ENCODE measurements around the gene NUP62. TPM values are rescaled to one million over a fixed set of nuclear protein-coding genes. Genes with fewer than 3 reads are reported as not detected.

Gene NUP62, protein sequence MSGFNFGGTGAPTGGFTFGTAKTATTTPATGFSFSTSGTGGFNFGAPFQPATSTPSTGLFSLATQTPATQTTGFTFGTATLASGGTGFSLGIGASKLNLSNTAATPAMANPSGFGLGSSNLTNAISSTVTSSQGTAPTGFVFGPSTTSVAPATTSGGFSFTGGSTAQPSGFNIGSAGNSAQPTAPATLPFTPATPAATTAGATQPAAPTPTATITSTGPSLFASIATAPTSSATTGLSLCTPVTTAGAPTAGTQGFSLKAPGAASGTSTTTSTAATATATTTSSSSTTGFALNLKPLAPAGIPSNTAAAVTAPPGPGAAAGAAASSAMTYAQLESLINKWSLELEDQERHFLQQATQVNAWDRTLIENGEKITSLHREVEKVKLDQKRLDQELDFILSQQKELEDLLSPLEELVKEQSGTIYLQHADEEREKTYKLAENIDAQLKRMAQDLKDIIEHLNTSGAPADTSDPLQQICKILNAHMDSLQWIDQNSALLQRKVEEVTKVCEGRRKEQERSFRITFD
- total RNA-seq (ENCODE audit: low replicate concordance): 77.4 and 88.8 TPM in 2 replicates
- long read RNA-seq, transcript NUP62-201 (3 exons, 2,870 nt): minor isoform, 10 of 77 reads
- long read RNA-seq, transcript NUP62-202 (2 exons, 3,479 nt): major isoform, 15 of 77 reads
- long read RNA-seq, transcript NUP62-211 (3 exons, 2,053 nt): minor isoform, 5 of 77 reads
- long read RNA-seq, partial matches to known transcripts: 0 of 77 reads
- long read RNA-seq, other reads (novel, unspliced or antisense): 43 of 77 reads

GRCh38 chr19:49929121-49929610 lies at the start of gene NUP62, which contains the start of gene ATF5:
NUP62 (minus strand) TSS chr19:49929504; CDS start chr19:49909807, 19,697 bp downstream.
ATF5 (plus strand) TSS chr19:49929205; CDS start chr19:49930851, 1,646 bp downstream.
- Mint-ChIP-seq H3K4me1 (ENCODE audit: unreplicated experiment) (peaks cover 20% of the 10 kb centered on the region), H3K27me3 (no peaks in the 10 kb centered on the region), H3K4me3 (peak within 1 kb of the TSS; percentile 98), H3K36me3 (peaks cover 25% of the 10 kb centered on the region), H3K9me3 (peaks cover 4% of the 10 kb centered on the region), H3K27ac (peak within 1 kb of the TSS; percentile 100)
- TF ChIP-seq, protein P1, sequence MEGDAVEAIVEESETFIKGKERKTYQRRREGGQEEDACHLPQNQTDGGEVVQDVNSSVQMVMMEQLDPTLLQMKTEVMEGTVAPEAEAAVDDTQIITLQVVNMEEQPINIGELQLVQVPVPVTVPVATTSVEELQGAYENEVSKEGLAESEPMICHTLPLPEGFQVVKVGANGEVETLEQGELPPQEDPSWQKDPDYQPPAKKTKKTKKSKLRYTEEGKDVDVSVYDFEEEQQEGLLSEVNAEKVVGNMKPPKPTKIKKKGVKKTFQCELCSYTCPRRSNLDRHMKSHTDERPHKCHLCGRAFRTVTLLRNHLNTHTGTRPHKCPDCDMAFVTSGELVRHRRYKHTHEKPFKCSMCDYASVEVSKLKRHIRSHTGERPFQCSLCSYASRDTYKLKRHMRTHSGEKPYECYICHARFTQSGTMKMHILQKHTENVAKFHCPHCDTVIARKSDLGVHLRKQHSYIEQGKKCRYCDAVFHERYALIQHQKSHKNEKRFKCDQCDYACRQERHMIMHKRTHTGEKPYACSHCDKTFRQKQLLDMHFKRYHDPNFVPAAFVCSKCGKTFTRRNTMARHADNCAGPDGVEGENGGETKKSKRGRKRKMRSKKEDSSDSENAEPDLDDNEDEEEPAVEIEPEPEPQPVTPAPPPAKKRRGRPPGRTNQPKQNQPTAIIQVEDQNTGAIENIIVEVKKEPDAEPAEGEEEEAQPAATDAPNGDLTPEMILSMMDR (conservative IDR thresholded peaks at IDR 0.05): no peak
- DNase-seq (ENCODE audit: extremely low spot score, unreplicated experiment): peak; percentile 98

DNA sequence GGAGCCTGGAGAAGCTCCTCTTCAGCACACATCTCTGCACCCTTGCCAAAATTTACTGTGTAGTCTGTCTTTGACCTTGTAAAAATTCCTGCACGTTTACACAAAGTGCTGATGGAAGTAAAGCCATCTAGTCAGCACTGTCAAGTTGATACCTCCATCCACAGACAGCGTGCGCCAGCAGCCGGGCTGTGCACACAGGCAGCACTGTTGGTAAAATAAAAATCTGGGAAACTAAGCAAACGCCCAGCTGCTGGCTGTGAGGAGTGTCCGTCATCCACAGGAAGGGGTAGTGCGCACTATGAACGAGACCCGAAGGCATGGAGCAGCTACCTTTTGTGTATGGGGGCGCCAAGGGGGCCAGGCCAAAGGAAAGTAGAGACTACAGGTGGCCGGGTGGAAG lies 49.0 kb upstream of the NUP62 start:
- TF ChIP-seq, protein P1 (conservative IDR thresholded peaks at IDR 0.05): no peak
- no peak overlapping the region for H3K4me3 Mint-ChIP-seq

GRCh38 chr19:49977881-49978280 lies 48.6 kb upstream of the NUP62 start:
- no peaks in the 10 kb centered on the region for H3K4me1 Mint-ChIP-seq (ENCODE audit: unreplicated experiment)
- TF ChIP-seq, protein P1 (conservative IDR thresholded peaks at IDR 0.05): no peak
- H3K9me3 Mint-ChIP-seq: no peaks in the 10 kb centered on the region
- H3K27me3 Mint-ChIP-seq: peaks cover 4% of the 10 kb centered on the region
- no peak overlapping the region for H3K27ac Mint-ChIP-seq
- no peak for DNase-seq (ENCODE audit: extremely low spot score, unreplicated experiment)
- H3K4me3 Mint-ChIP-seq: no peak overlapping the region
- peaks cover 8% of the 10 kb centered on the region for H3K36me3 Mint-ChIP-seq

More for the DNA sequence above, 49.0 kb upstream of the NUP62 start:
- Mint-ChIP-seq H3K9me3 (no peaks in the 10 kb centered on the region), H3K27me3 (peaks cover 2% of the 10 kb centered on the region), H3K36me3 (peaks cover 8% of the 10 kb centered on the region), H3K4me1 (ENCODE audit: unreplicated experiment) (no peaks in the 10 kb centered on the region), H3K27ac (no peak overlapping the region)
- DNase-seq (ENCODE audit: extremely low spot score, unreplicated experiment): no peak

DNA sequence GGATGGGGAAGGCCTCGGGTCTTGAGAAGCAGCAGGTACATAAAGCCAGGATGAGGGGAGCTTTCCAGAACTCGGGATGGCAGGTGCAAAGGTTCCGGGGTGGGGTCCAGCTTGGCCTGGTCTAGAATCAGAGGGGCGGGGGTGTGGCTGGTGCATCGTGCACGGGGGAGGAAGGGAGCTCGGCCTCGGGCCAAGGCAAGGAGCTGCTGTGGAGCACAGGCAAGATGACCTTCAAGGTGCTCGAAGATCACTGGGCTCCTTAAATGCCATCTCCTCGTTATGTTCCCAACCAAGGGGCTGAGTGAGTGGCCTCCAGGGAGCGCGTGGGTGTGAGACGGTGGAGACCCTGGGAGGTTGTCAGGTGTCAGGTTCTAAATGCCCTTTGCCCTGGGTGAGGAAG lies 47.8 kb upstream of the NUP62 start:
- TF ChIP-seq, protein P1 (conservative IDR thresholded peaks at IDR 0.05): no peak
- H3K4me3 Mint-ChIP-seq: no peak overlapping the region

GRCh38 chr19:49976496-49976895 lies 47.2 kb upstream of the NUP62 start:
- Mint-ChIP-seq H3K27ac (no peak overlapping the region), H3K4me1 (ENCODE audit: unreplicated experiment) (no peaks in the 10 kb centered on the region), H3K4me3 (no peak overlapping the region), H3K36me3 (peaks cover 8% of the 10 kb centered on the region), H3K9me3 (no peaks in the 10 kb centered on the region), H3K27me3 (peaks cover 4% of the 10 kb centered on the region)
- no peak for DNase-seq (ENCODE audit: extremely low spot score, unreplicated experiment)
- TF ChIP-seq, protein P1 (conservative IDR thresholded peaks at IDR 0.05): no peak

More for the DNA sequence above, 47.8 kb upstream of the NUP62 start:
- H3K4me1 Mint-ChIP-seq (ENCODE audit: unreplicated experiment): no peaks in the 10 kb centered on the region
- H3K9me3 Mint-ChIP-seq: no peaks in the 10 kb centered on the region
- no peak overlapping the region for H3K27ac Mint-ChIP-seq
- H3K36me3 Mint-ChIP-seq: peaks cover 8% of the 10 kb centered on the region
- no peak for DNase-seq (ENCODE audit: extremely low spot score, unreplicated experiment)
- H3K27me3 Mint-ChIP-seq: peaks cover 4% of the 10 kb centered on the region

Data from type B pancreatic cell (in vitro differentiated cells).